Upper lobe of left lung (tissue), 6 donors: Measurements from ENCODE around the gene LSM10. TPM values are rescaled to one million over a fixed set of nuclear protein-coding genes. Genes with fewer than 3 reads are reported as not detected.

Source experiments
- ATAC-seq, 2 donors: fragments of 200-7000 bp; cut with Tn5 transposase; one replicate each; pipeline ENCODE4 v1.9.1; 2022; ENCODE audit warnings: mild to moderate bottlenecking in 2 of 2, moderate library complexity in 2 of 2; ENCODE audit not compliant: low FRiP score in 2 of 2
- DNase-seq, 2 donors: peaks; one replicate each; pipeline ENCODE4 v3.0.0-alpha.2; 2019 to 2020
- H3K27ac ChIP-seq, 4 donors: fragments of 200-600 bp; sonication (generic); one replicate each; pipeline ENCODE4 v1.5.1; 2016 to 2019
- H3K27me3 ChIP-seq, 4 donors: fragments of 200-600 bp; sonication (generic); one replicate each; pipeline ENCODE4 v1.5.1; 2017 to 2019
- H3K36me3 ChIP-seq, 4 donors: fragments of 200-600 bp; sonication (generic); one replicate each; pipeline ENCODE4 v1.5.1; 2016 to 2019
- H3K4me1 ChIP-seq, 4 donors: fragments of 200-600 bp; sonication (generic); one replicate each; pipeline ENCODE4 v1.5.1; 2018 to 2019
- H3K4me3 ChIP-seq, 4 donors: fragments of 200-600 bp; sonication (generic); one replicate each; pipeline ENCODE4 v1.5.1; 2017 to 2019; ENCODE audit warnings: mild to moderate bottlenecking in 2 of 4, moderate library complexity in 1 of 4
- H3K9me3 ChIP-seq, 4 donors: fragments of 200-600 bp; sonication (generic); one replicate each; pipeline ENCODE4 v1.5.1; 2018 to 2019
- EP300 ChIP-seq, 4 donors: sonication (generic); formaldehyde crosslinking; IDR thresholded peaks; one replicate each; pipeline ENCODE4 v1.5.1; 2017; ENCODE audit warnings: antibody characterized with exemption in 4 of 4, control low read depth in 2 of 4
- POLR2A ChIP-seq, 4 donors: fragments of 450-650 bp; IDR thresholded peaks; one replicate each; pipeline ENCODE4 v1.5.1; 2016 to 2017; ENCODE audit warnings: antibody characterized with exemption in 4 of 4, mild to moderate bottlenecking in 2 of 4
- POLR2AphosphoS5 ChIP-seq, 2 donors: sonication (generic); formaldehyde crosslinking; IDR thresholded peaks; one replicate each; pipeline ENCODE4 v1.5.1; 2017; ENCODE audit warnings: antibody characterized with exemption in 2 of 2
- WGBS, 2 donors: methylation state at CpG; one replicate each; pipeline ENCODE4 v1.1.5; 2017 to 2018; 5-methylcytosine and 5-hydroxymethylcytosine counted together
- total RNA-seq, 6 donors: library from RNA; depleted of rRNA in 4 of 6; stranded (reverse); fragments of >200 nt in 4 of 6; gene quantifications; one replicate each; pipeline versions ENCODE4 v1.1.0 to v1.2.1, GENCODE V29; 2016 to 2021
- TF ChIP-seq, protein P1 (sequence below), 6 experiments: fragments of 450-650 bp in 4 of 6; fragments of 200-600 bp in 2 of 6; sonication (generic) in 2 of 6; IDR thresholded peaks; one replicate each; pipeline ENCODE4 v1.5.1; 2016 to 2019; ENCODE audit warnings: antibody characterized with exemption in 6 of 6
- donor health status: DM: no; HTN: no; CAD: no; lungs with moderate emphysema.
- donor health status: DM: no; HTN: yes; CAD: no; lungs with severe emphysema.

The LSM10 gene
- total RNA-seq, 6 donors from 2014 or later = 19.1 to 54.6 (median 35.8) TPM

DNA sequence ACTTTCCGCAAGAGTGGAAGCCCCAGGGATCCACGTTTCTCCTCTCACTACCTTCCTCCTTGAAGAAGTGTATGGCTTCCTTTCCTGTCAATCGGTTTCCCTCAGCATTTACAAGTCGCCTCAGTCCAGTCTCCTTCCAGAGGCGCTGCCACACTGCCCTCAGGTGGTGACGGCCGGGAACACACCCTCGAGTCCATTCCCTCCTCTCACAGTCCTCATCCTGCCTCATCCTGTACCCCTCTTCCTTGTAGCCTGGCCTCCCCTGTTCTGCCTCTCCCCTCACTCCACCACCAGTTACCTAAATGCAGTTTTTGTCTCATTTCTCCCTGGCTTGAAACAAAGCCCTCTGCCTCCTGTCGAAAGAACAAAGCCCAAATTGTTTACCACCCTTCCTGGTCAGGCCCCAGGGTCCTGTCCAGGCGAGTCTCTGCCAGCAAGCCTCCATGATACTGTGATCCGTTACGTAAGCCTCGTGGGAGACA is 23.2 kb upstream of the LSM10 start:
- H3K4me1 ChIP-seq = peaks cover 4 to 11% (median 6%) of the 10 kb centered on the region in 4 donors
- no peaks in the 10 kb centered on the region for H3K27me3 ChIP-seq
- ATAC-seq (peak; percentile 95 to 97), DNase-seq (peak; percentile 88 to 95)
- H3K27ac ChIP-seq = peak overlapping the region in 3 of 4 donors; percentile 8 to 56 (median 35)
- no peaks in the 10 kb centered on the region for H3K9me3 ChIP-seq
- 16% methylated on average over 13 of the region's 13 CpGs for WGBS, 2 donors
- H3K36me3 ChIP-seq = peaks cover 0 to 27% (median 13%) of the 10 kb centered on the region in 4 donors
- no peak for TF ChIP-seq POLR2AphosphoS5 (IDR thresholded peaks at IDR 0.05)
- TF ChIP-seq, protein P1, sequence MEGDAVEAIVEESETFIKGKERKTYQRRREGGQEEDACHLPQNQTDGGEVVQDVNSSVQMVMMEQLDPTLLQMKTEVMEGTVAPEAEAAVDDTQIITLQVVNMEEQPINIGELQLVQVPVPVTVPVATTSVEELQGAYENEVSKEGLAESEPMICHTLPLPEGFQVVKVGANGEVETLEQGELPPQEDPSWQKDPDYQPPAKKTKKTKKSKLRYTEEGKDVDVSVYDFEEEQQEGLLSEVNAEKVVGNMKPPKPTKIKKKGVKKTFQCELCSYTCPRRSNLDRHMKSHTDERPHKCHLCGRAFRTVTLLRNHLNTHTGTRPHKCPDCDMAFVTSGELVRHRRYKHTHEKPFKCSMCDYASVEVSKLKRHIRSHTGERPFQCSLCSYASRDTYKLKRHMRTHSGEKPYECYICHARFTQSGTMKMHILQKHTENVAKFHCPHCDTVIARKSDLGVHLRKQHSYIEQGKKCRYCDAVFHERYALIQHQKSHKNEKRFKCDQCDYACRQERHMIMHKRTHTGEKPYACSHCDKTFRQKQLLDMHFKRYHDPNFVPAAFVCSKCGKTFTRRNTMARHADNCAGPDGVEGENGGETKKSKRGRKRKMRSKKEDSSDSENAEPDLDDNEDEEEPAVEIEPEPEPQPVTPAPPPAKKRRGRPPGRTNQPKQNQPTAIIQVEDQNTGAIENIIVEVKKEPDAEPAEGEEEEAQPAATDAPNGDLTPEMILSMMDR (IDR thresholded peaks at IDR 0.05) = peak; percentile 90 to 95 (median 92)
- no peak overlapping the region for H3K4me3 ChIP-seq

DNA sequence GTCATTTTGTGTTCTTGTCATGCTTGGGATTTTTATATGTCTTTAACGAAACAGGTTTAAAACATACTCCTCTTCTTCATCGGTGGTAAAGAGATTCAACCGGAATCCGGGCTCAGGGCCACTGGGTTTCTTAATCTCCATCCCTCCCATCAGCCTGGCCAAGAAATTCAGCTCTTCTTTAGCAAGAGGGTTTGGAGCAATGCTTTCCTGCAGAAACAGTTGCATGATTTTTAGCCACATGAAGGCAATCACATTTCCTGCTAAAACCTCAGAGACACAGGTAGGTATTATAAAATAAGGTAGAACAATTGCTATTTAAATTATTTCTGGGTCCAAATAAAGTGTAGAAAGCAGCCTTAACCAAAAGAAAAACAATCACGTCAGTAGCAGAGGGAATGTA is 22.7 kb upstream of the LSM10 start:
- Histone ChIP-seq H3K4me3 (no peak overlapping the region), H3K36me3 (peaks cover 0 to 27% (median 13%) of the 10 kb centered on the region in 4 donors), H3K9me3 (no peaks in the 10 kb centered on the region), H3K27me3 (no peaks in the 10 kb centered on the region), H3K4me1 (peaks cover 4 to 11% (median 6%) of the 10 kb centered on the region in 4 donors), H3K27ac (peak overlapping the region in 1 of 4 donors; percentile 35)
- 42 to 49% methylated on average over 5 of the region's 5 CpGs for WGBS, 2 donors
- DNase-seq (no peak), ATAC-seq (peak in 1 of 2 donors; percentile 71)
- TF ChIP-seq, protein P1 (IDR thresholded peaks at IDR 0.05) = no peak
- TF ChIP-seq POLR2AphosphoS5 (IDR thresholded peaks at IDR 0.05) (no peak), EP300 (IDR thresholded peaks at IDR 0.05) (no peak), POLR2A (IDR thresholded peaks at IDR 0.05) (no peak)

DNA sequence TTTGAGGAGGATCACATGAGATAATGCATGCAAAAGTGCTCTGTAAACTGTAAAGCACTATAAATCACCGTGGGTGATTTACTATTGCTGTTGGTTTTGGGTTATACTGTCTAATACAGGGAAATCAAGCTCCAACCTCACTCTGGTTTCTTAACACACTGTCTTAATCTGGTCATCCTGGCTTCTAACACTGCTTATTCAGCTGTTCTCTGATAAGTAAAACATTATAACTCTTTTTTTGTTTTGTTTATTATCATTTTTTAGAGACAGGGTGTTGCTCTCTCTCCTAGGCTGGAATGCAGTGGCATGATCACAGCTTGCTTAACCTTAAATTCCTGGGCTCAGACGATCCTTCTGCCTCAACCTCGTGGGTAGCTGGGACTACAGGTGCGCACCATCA is 21.9 kb upstream of the LSM10 start:
- Histone ChIP-seq H3K4me3 (no peak overlapping the region), H3K27me3 (no peaks in the 10 kb centered on the region), H3K27ac (no peak overlapping the region), H3K9me3 (no peaks in the 10 kb centered on the region), H3K4me1 (peaks cover 4 to 11% (median 6%) of the 10 kb centered on the region in 4 donors), H3K36me3 (peaks cover 0 to 27% (median 11%) of the 10 kb centered on the region in 4 donors)
- DNase-seq (no peak), ATAC-seq (no peak)
- WGBS, 2 donors = 73 to 81% methylated on average over 4 of the region's 4 CpGs
- TF ChIP-seq EP300 (IDR thresholded peaks at IDR 0.05) (no peak), POLR2A (IDR thresholded peaks at IDR 0.05) (no peak), POLR2AphosphoS5 (IDR thresholded peaks at IDR 0.05) (no peak)
- TF ChIP-seq, protein P1 (IDR thresholded peaks at IDR 0.05) = no peak

DNA sequence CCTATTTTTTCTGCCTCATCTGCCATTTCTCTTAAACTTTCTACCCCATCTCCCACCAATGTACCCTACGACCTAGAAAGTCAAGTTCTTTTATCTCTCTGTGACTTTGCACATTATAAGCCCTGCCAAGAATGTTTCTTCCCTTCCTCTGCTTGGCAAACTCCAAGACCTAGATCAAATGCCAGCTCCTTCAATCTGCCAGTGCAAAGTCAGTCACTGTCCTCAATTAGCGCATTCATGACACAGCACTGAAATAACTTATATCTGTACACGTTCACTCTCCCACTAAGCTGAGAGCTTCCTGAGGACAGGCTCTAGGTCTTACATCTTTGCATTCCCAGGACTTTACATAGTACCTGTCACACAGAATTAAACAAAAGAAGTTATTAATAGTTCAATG is 21.4 kb upstream of the LSM10 start:
- no peak overlapping the region for H3K4me3 ChIP-seq
- ATAC-seq = no peak
- no peak for DNase-seq
- WGBS, 2 donors = 74 to 84% methylated on average over 3 of the region's 3 CpGs
- H3K27me3 ChIP-seq = no peaks in the 10 kb centered on the region
- no peak overlapping the region for H3K27ac ChIP-seq
- TF ChIP-seq EP300 (IDR thresholded peaks at IDR 0.05) (no peak), POLR2A (IDR thresholded peaks at IDR 0.05) (no peak), POLR2AphosphoS5 (IDR thresholded peaks at IDR 0.05) (no peak)
- TF ChIP-seq, protein P1 (IDR thresholded peaks at IDR 0.05) = no peak
- peaks cover 4 to 11% (median 6%) of the 10 kb centered on the region in 4 donors for H3K4me1 ChIP-seq
- H3K9me3 ChIP-seq = no peaks in the 10 kb centered on the region
- H3K36me3 ChIP-seq = peaks cover 0 to 27% (median 11%) of the 10 kb centered on the region in 4 donors

DNA sequence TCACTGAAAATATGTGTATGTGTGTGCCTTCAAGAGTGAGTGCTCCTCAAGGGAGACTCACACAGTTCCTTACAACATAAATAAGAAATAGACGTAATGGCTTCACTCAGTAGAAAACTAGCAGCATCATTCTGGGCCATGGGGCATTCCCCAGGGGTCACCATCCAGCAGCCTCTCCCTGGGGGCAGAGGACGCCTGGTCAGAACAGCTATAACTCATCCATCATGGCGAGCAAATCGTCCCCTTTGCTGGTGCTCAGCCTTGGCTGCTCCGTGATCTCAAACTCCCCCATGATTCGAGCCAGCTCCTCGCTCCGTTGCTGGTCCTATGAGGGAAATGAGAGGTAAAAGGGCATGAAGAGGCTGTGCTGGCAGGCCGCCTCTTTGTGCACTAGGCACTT is 20.2 kb upstream of the LSM10 start:
- Histone ChIP-seq H3K36me3 (peaks cover 0 to 20% (median 10%) of the 10 kb centered on the region in 4 donors), H3K27ac (no peak overlapping the region), H3K4me3 (no peak overlapping the region), H3K9me3 (no peaks in the 10 kb centered on the region), H3K27me3 (no peaks in the 10 kb centered on the region), H3K4me1 (peaks cover 4 to 11% (median 6%) of the 10 kb centered on the region in 4 donors)
- no peak for DNase-seq
- TF ChIP-seq POLR2A (IDR thresholded peaks at IDR 0.05) (no peak), POLR2AphosphoS5 (IDR thresholded peaks at IDR 0.05) (no peak), EP300 (IDR thresholded peaks at IDR 0.05) (no peak)
- TF ChIP-seq, protein P1 (IDR thresholded peaks at IDR 0.05) = no peak
- no peak for ATAC-seq
- 90 to 91% methylated on average over 9 of the region's 9 CpGs for WGBS, 2 donors
